HepG2 (cell line): ENCODE measurements around the gene COG4. TPM values are rescaled to one million over a fixed set of nuclear protein-coding genes. Genes with fewer than 3 reads are reported as not detected.

Experiments
- HBP1 ChIP-seq: IDR thresholded peaks from 2 replicates; pipeline ENCODE4 v1.6.1; 2016; ENCODE audit warnings: low read depth, control low read depth
- KAT2B ChIP-seq: fragments of 150-350 bp; IDR thresholded peaks from 2 replicates; pipeline ENCODE4 v1.6.1; 2014; ENCODE audit warnings: low read depth, low read length, borderline replicate concordance
- KIAA2018 ChIP-seq: sonication (generic); formaldehyde crosslinking; IDR thresholded peaks from 2 replicates; pipeline ENCODE4 v1.5.0; 2020; ENCODE audit warnings: mild to moderate bottlenecking, missing genetic modification reagents, borderline replicate concordance
- MLLT10 ChIP-seq: sonication (generic); formaldehyde crosslinking; IDR thresholded peaks from 2 replicates; pipeline ENCODE4 v1.4.0; 2020; ENCODE audit warnings: missing genetic modification reagents
- NFE2 ChIP-seq: sonication (generic); formaldehyde crosslinking; IDR thresholded peaks from 2 replicates; pipeline ENCODE4 v1.4.0; 2020; ENCODE audit warnings: missing genetic modification reagents
- POLR2A ChIP-seq, 2 experiments: IDR thresholded peaks; 2 replicates each; pipeline ENCODE4 v1.6.1; 2011; ENCODE audit warnings: low read depth in 2 of 2, low read length in 2 of 2, mild to moderate bottlenecking in 1 of 2, moderate library complexity in 1 of 2; ENCODE audit not compliant: insufficient read depth in 1 of 2
- POLR2AphosphoS5 ChIP-seq: IDR thresholded peaks from 2 replicates; pipeline ENCODE4 v1.6.1; 2012; ENCODE audit warnings: low read depth, low read length
- RBM39 ChIP-seq: fragments of 200-400 bp; formaldehyde crosslinking; IDR thresholded peaks from one replicate; pipeline ENCODE4 v1.6.1; 2018; ENCODE audit warnings: antibody characterized with exemption, mild to moderate bottlenecking, low read depth, low read length; ENCODE audit not compliant: poor library complexity, severe bottlenecking
- REXO4 ChIP-seq: sonication (generic); formaldehyde crosslinking; IDR thresholded peaks from 2 replicates; pipeline ENCODE4 v1.8.0; 2022; ENCODE audit warnings: missing genetic modification reagents, mild to moderate bottlenecking, borderline replicate concordance
- SMC3 ChIP-seq: IDR thresholded peaks from 2 replicates; pipeline ENCODE4 v1.6.1; 2011; ENCODE audit warnings: low read length, improper control_type of control experiment
- THAP9 ChIP-seq: sonication (generic); formaldehyde crosslinking; IDR thresholded peaks from 2 replicates; pipeline ENCODE4; 2020; ENCODE audit warnings: missing genetic modification reagents, mild to moderate bottlenecking, borderline replicate concordance
- ZNF547 ChIP-seq: sonication (generic); formaldehyde crosslinking; IDR thresholded peaks from 2 replicates; pipeline ENCODE4 v1.5.1; 2020; ENCODE audit warnings: mild to moderate bottlenecking, missing genetic modification reagents
- ZNF570 ChIP-seq: sonication (generic); formaldehyde crosslinking; IDR thresholded peaks from 2 replicates; pipeline ENCODE4 v1.4.0; 2020; ENCODE audit warnings: mild to moderate bottlenecking, missing genetic modification reagents, borderline replicate concordance
- ZNF589 ChIP-seq: sonication (generic); formaldehyde crosslinking; conservative IDR thresholded peaks from 2 replicates; pipeline ENCODE4 v1.8.0; 2022; ENCODE audit warnings: mild to moderate bottlenecking, moderate library complexity, missing genetic modification reagents
- ZNF670 ChIP-seq: sonication (generic); formaldehyde crosslinking; IDR thresholded peaks from 2 replicates; pipeline ENCODE4 v1.8.0; 2022; ENCODE audit warnings: mild to moderate bottlenecking, missing genetic modification reagents, borderline replicate concordance
- polyA plus RNA-seq, 8 experiments: library from polyadenylated mRNA; depleted of rRNA in 3 of 8; stranded (reverse) in 7 of 8; unstranded in 1 of 8; fragments of >200 nt; fragmentation: Illumina TruSeq in 4 of 8; extraction: Trizol in 4 of 8; gene quantifications; 2 replicates each; pipeline versions ENCODE4 v1.2.1 to v1.2.3, GENCODE V29; 2011 to 2016; ENCODE audit warnings: low read depth in 4 of 8, missing spikeins in 1 of 8, mixed read lengths in 1 of 8; ENCODE audit not compliant: insufficient read depth in 1 of 8
- total RNA-seq, 5 experiments: library from RNA; depleted of rRNA; stranded (reverse); fragments of >200 nt; fragmentation: Illumina TruSeq; extraction: Trizol; gene quantifications; 2 replicates each; pipeline ENCODE4 v1.2.3, GENCODE V29; 2016; ENCODE audit warnings: low read depth in 1 of 5
- TF ChIP-seq, protein P1 (sequence below): sonication (generic); formaldehyde crosslinking; IDR thresholded peaks from 2 replicates; pipeline ENCODE4 v1.5.1; 2020; ENCODE audit warnings: missing genetic modification reagents, mild to moderate bottlenecking, borderline replicate concordance

The COG4 gene
- total and polyA plus RNA-seq, 2 of the 13 experiments (the other 11 are each of a cell fraction or from before 2014, with no cell fraction given) = 51.1 to 73.8 TPM

GRCh38 chr16:70523076-70523742 is at the start of gene COG4 (continued):
- TF ChIP-seq, protein P1, sequence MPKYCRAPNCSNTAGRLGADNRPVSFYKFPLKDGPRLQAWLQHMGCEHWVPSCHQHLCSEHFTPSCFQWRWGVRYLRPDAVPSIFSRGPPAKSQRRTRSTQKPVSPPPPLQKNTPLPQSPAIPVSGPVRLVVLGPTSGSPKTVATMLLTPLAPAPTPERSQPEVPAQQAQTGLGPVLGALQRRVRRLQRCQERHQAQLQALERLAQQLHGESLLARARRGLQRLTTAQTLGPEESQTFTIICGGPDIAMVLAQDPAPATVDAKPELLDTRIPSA (CRISPR knock-in tag) = 0 out of 2 replicates have a peak, but pooled peaks have one; percentile 35
- TF ChIP-seq ZNF670 (CRISPR knock-in tag) (peak; percentile 90), ZNF547 (CRISPR knock-in tag) (no peak), POLR2A (IDR thresholded peaks at IDR 0.05; ENCODE audit: insufficient read depth in 1 of 2, low read depth in 2 of 2, low read length in 2 of 2) (peak; percentile 73 to 94), SMC3 (no peak), ZNF589 (CRISPR knock-in tag) (no peak), ZNF570 (CRISPR knock-in tag) (no peak), NFE2 (CRISPR knock-in tag) (no peak), THAP9 (CRISPR knock-in tag) (peak; percentile 98), POLR2AphosphoS5 (peak; percentile 84), REXO4 (CRISPR knock-in tag) (no peak), RBM39 (peak; percentile 83), KIAA2018 (no peak), KAT2B (no peak), HBP1 (CRISPR knock-in tag) (0 out of 2 replicates have a peak, but pooled peaks have one; percentile 10), MLLT10 (CRISPR knock-in tag) (no peak)
